NCI-H2196 treated with DMSO at 0.1 percent for 48 hours (cell line): Measurements from ENCODE around the gene TPSD1.
"Not testable (repeated sequence)": the region's sequence is repeated elsewhere in the genome, so short reads cannot be mapped to it uniquely, and the experiment has no call there.

Experiments used
- DNase-seq: peaks from one replicate; lab custom pipeline; 2025; ENCODE audit not compliant: unreplicated experiment; lab: John Stamatoyannopoulos, UW

The TPSD1 gene

GRCh38 chr16:1255276-1256122, at the start of gene TPSD1:
TPSD1 (plus strand) TSS chr16:1256069; CDS start chr16:1256281, 212 bp downstream.
- DNase-seq: not testable (repeated sequence)

GRCh38 chr16:1206326-1206725, 49.5 kb upstream of the TPSD1 start:
- no peak for DNase-seq

- DNase-seq: no peak
Measured at GRCh38 chr16:1206786-1207185, 49.1 kb upstream of the TPSD1 start.

- no peak for DNase-seq
Measured at GRCh38 chr16:1208239-1208830, 47.5 kb upstream of the TPSD1 start.

GRCh38 chr16:1209081-1209480, 46.8 kb upstream of the TPSD1 start:
- no peak for DNase-seq

GRCh38 chr16:1210461-1210860, 45.4 kb upstream of the TPSD1 start:
- no peak for DNase-seq

- no peak for DNase-seq
Measured at GRCh38 chr16:1211451-1212268, 44.2 kb upstream of the TPSD1 start.

- DNase-seq: no peak
Measured at GRCh38 chr16:1212616-1213194, 43.2 kb upstream of the TPSD1 start.

GRCh38 chr16:1213231-1213630, 42.6 kb upstream of the TPSD1 start:
- DNase-seq: no peak

- DNase-seq: no peak
Measured at GRCh38 chr16:1213796-1214372, 42.0 kb upstream of the TPSD1 start.

GRCh38 chr16:1214719-1215118, 41.1 kb upstream of the TPSD1 start:
- DNase-seq: no peak

GRCh38 chr16:1215574-1216295, 40.1 kb upstream of the TPSD1 start:
- no peak for DNase-seq

- DNase-seq: no peak
Measured at GRCh38 chr16:1216296-1216619, 39.6 kb upstream of the TPSD1 start.

GRCh38 chr16:1216681-1217400, 39.0 kb upstream of the TPSD1 start:
- DNase-seq: no peak

- DNase-seq: no peak
Measured at GRCh38 chr16:1217526-1217925, 38.3 kb upstream of the TPSD1 start.

- no peak for DNase-seq
Measured at GRCh38 chr16:1218061-1218929, 37.6 kb upstream of the TPSD1 start.

- DNase-seq: no peak
Measured at GRCh38 chr16:1218930-1219611, 36.8 kb upstream of the TPSD1 start.

GRCh38 chr16:1220098-1220728, 35.7 kb upstream of the TPSD1 start:
- no peak for DNase-seq
